Measurements from ENCODE around the gene ZGPAT. TPM values are rescaled to one million over a fixed set of nuclear protein-coding genes. Genes with fewer than 3 reads are reported as not detected.
A peak's percentile ranks its signal among the peaks of the same experiment; 100 is the strongest.

The ZGPAT gene
- total and polyA plus RNA-seq, 2 of the 8 experiments (the other 6 are each of a cell fraction or from before 2014, with no cell fraction given) = 14.5 to 21.4 TPM

- H3K9ac ChIP-seq (replicated peaks in 1 of 4; ENCODE audit: extremely low read depth in 1 of 4, low read depth in 3 of 4, low read length in 3 of 4) = no peak overlapping the region
- H2BK5ac ChIP-seq (ENCODE audit: low read depth, low read length) = 0 out of 2 replicates have a peak overlapping the region, but pooled peaks have one; percentile 9
- no peak overlapping the region for H4K5ac ChIP-seq (ENCODE audit: insufficient read length, low read depth, low read length)
- no peak overlapping the region for H2AK5ac ChIP-seq (ENCODE audit: low read depth, low read length)
- peak in 1 of 2 experiments; percentile 46 for DNase-seq (ENCODE audit: low read depth in 1 of 2, low spot score in 2 of 2)
- no peak overlapping the region for H3K27ac ChIP-seq (ENCODE audit: low read depth, low read length)
- CTCF ChIA-PET (ENCODE audit: partially characterized antibody) = interaction anchor here (1.1 to 2.2 kb wide), 8 partner anchors 9 to 265 kb away, joined by 3 to 18 read pairs (median 4); partner anchors contain the start of gene TPD52L2
- no peak overlapping the region for H2BK15ac ChIP-seq (ENCODE audit: low read length)
- H3K4me3 ChIP-seq (ENCODE audit: extremely low read depth in 1 of 4, insufficient read depth in 2 of 4, low read depth in 3 of 4, low read length in 4 of 4) = no peak overlapping the region
- peaks cover 0 to 12% (median 6%) of the 10 kb centered on the region in 4 experiments; a peak in 3 of 8 replicates for H3K36me3 ChIP-seq (ENCODE audit: control insufficient read depth in 2 of 4, insufficient read depth in 4 of 4, low read length in 3 of 4)
- H3K14ac ChIP-seq (ENCODE audit: insufficient read length) = no peak overlapping the region
- 98% methylated on average over 21 of the region's 37 CpGs; no CpG with 5 or more reads in 1 of the 2 experiments for WGBS, 2 experiments (ENCODE audit: extremely low coverage in 1 of 2, insufficient coverage in 1 of 2, insufficient read length in 1 of 2, insufficient replicate concordance in 2 of 2, low coverage in 1 of 2, low lambda C conversion rate in 2 of 2, missing lambda C conversion rate in 1 of 2)
- peaks cover 0 to 4% of the 10 kb centered on the region in 2 experiments for H4K20me1 ChIP-seq (replicated peaks in 1 of 2; ENCODE audit: control insufficient read depth in 1 of 2, insufficient read depth in 2 of 2, low read length in 2 of 2)
- H2BK120ac ChIP-seq (replicated peaks; ENCODE audit: low read depth, low read length) = no peak overlapping the region
- no peak overlapping the region for H3K56ac ChIP-seq (replicated peaks; ENCODE audit: insufficient read length, low read depth, low read length)
- no peak overlapping the region for H4K91ac ChIP-seq (replicated peaks; ENCODE audit: insufficient read length, low read length)
- no peak overlapping the region for H3K18ac ChIP-seq (ENCODE audit: extremely low read depth, low read length)
- FAIRE-seq = no peak
- H3K79me1 ChIP-seq (ENCODE audit: low read depth, low read length) = no peaks in the 10 kb centered on the region
- POLR2A ChIA-PET (ENCODE audit: partially characterized antibody) = interaction anchor here (0.6 to 2.6 kb wide), 7 partner anchors 35 to 214 kb away, joined by 3 to 11 read pairs (median 4); partner anchors contain the start of genes ARFRP1, RTEL1, TPD52L2 and UCKL1
- no peak overlapping the region for H3K4ac ChIP-seq (replicated peaks; ENCODE audit: insufficient read length, low read depth, low read length)
- peaks cover 13% of the 10 kb centered on the region; the same call in 1 of the 2 replicates for H3K23me2 ChIP-seq (ENCODE audit: low read depth, low read length)
- no peak overlapping the region for H3K4me2 ChIP-seq (ENCODE audit: insufficient read depth in 1 of 2, low read depth in 2 of 2, low read length in 2 of 2)
- no peaks in the 10 kb centered on the region for H3K79me2 ChIP-seq (ENCODE audit: control insufficient read depth in 1 of 2, insufficient read depth in 2 of 2, low read length in 2 of 2)
- no peak overlapping the region for H3K23ac ChIP-seq (ENCODE audit: insufficient read length)
- no peaks in the 10 kb centered on the region for H3K9me3 ChIP-seq (ENCODE audit: insufficient read depth in 2 of 2, low read depth in 1 of 2, low read length in 1 of 2)
- peaks cover 0 to 17% (median 12%) of the 10 kb centered on the region in 4 experiments; a peak in 6 of 7 replicates for H3K4me1 ChIP-seq (replicated peaks in 1 of 4; ENCODE audit: control insufficient read depth in 3 of 4, insufficient read depth in 4 of 4, low read length in 3 of 4)
- H4K8ac ChIP-seq (ENCODE audit: extremely low read depth, insufficient read depth, low read length) = peak overlapping the region; percentile 2; the same call in 1 of the 2 replicates
- peaks cover 0 to 8% (median 6%) of the 10 kb centered on the region in 4 experiments; a peak in 4 of 7 replicates for H3K27me3 ChIP-seq (replicated peaks in 1 of 4; ENCODE audit: control insufficient read depth in 3 of 4, extremely low read depth in 1 of 4, insufficient read depth in 3 of 4, low read length in 3 of 4)
- no peak overlapping the region for H2BK20ac ChIP-seq (ENCODE audit: low read length)
- H2AFZ ChIP-seq (ENCODE audit: low read length) = no peak overlapping the region
- no peak overlapping the region for H2BK12ac ChIP-seq (ENCODE audit: low read depth, low read length)
- TF ChIP-seq SP2 (IDR thresholded peaks at IDR 0.05; ENCODE audit: low read length) (no peak), GABPA (IDR thresholded peaks at IDR 0.05; ENCODE audit: borderline replicate concordance, insufficient read depth, low read length) (no peak), SAP30 (IDR thresholded peaks at IDR 0.05; ENCODE audit: insufficient read depth, insufficient replicate concordance, low read length) (no peak), SP1 (IDR thresholded peaks at IDR 0.05; ENCODE audit: low read depth, low read length) (no peak)
Measured at GRCh38 chr20:63742381-63743024, 34.7 kb downstream of the ZGPAT start.

All from H1 (cell line).